GM13977 (cell line): Measurements from ENCODE around the gene DHRSX.
"Not testable (repeated sequence)": the region's sequence is repeated elsewhere in the genome, so short reads cannot be mapped to it uniquely, and the experiment has no call there.

Source experiments
- DNase-seq: peaks from one replicate; pipeline ENCODE4 v3.0.0; 2012; ENCODE audit warnings: low spot score
- CTCF ChIP-seq: IDR thresholded peaks from 2 replicates; pipeline ENCODE4 v1.5.1; 2012; ENCODE audit warnings: mild to moderate bottlenecking, control low read depth; ENCODE audit not compliant: insufficient read depth; ENCODE audit errors: extremely low read depth, missing control alignments
- in situ Hi-C: fragments of 300-500 bp; cut with MboI; formaldehyde crosslinking; loops from one replicate; pipeline ENCODE4 v1.12.0; 2022; ENCODE audit warnings: low sequenced_read_pairs, low pct_unique_long_range_greater_than_20kb, mixed read lengths, inconsistent platforms; ENCODE audit not compliant: unreplicated experiment

Gene DHRSX

GRCh38 chrX:2370456-2370855, 130.3 kb downstream of the DHRSX start:
- no peak for DNase-seq
- in situ Hi-C loops, result no loop called here
- no peak for TF ChIP-seq CTCF

GRCh38 chrX:2369206-2369605, 131.6 kb downstream of the DHRSX start:
- DNase-seq, result no peak
- TF ChIP-seq CTCF, result no peak
- in situ Hi-C loops, result no loop called here

- TF ChIP-seq CTCF, result no peak
- no peak for DNase-seq
Measured at GRCh38 chrX:2360731-2361130, 140.0 kb downstream of the DHRSX start.

DNA sequence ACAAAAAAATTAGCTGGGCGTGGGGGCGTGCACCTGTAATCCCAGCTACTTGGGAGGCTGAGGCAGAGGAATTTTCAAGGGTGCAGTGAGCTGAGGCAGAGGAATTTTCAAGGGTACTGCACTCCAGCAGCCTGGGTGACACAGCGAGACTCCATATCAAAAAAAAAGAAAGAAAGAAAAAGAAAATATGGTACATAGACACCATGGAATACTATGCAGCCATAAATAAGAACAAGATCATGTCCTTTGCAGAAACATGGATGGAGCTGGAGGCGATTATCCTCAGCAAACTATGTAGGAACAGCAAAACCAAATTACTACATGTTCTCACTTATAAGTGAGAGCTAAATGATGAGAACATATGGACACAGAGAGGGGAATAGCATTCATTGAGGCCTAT, 141.3 kb downstream of the DHRSX start:
- in situ Hi-C loops, result not testable (repeated sequence)

More at GRCh38 chrX:2360731-2361130, 140.0 kb downstream of the DHRSX start:
- in situ Hi-C loops, result no loop called here

GRCh38 chrX:2351999-2352995, 148.5 kb downstream of the DHRSX start:
- DNase-seq, result no peak
- no peak for TF ChIP-seq CTCF
- in situ Hi-C loops, result no loop called here

More for the DNA sequence above, 141.3 kb downstream of the DHRSX start:
- DNase-seq, result not testable (repeated sequence)

DNA sequence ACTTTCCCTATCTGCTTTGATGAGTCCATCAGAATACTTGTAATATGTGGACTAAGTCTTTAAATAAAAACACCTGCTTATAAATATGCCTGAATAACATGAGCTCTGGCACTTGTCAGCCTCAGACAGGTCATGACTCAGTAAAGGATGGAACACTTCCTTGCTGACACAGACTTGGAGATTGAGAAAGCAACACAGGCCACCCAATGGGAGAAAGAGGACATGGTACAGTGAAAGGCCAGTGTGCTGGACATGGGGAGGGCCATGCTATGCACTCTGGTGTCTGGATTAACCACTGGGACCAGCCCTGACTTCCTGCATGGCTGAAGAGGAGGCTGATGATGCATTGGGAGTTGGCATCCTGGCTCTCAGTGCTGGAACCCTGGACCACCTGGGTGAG, 149.5 kb downstream of the DHRSX start:
- in situ Hi-C loops, result no loop called here
- TF ChIP-seq CTCF, result no peak
- no peak for DNase-seq

DNA sequence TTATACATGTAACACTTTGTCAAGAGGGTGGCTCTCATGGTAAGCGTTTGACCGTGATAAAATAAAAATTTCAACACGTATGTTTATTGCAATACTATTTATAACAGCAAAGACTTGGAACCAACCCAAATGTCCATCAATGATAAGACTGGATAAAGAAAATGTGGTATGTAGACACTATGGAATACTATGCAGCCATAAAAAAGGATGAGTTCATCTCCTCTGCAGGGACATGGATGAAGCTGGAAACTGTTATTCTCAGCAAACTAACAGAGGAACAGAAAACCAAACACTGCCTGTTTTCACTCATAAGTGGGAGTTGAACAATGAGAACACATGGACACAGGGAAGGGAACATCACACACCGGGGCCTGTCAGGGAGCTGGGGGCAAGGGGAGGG, 150.1 kb downstream of the DHRSX start:
- in situ Hi-C loops, DNase-seq: not testable (repeated sequence)

GRCh38 chrX:2350036-2350435, 150.7 kb downstream of the DHRSX start:
- DNase-seq, in situ Hi-C loops: not testable (repeated sequence)
